Natural killer cell (primary cell): ENCODE results near the gene LYPD8. TPM values are rescaled to one million over a fixed set of nuclear protein-coding genes. Genes with fewer than 3 reads are reported as not detected.

Experiments used
- ATAC-seq, 3 donors: fragments of 150-1000 bp in 2 of 3; fragments of 200-7000 bp in 1 of 3; cut with Tn5 transposase; 1 replicate in 1 of 3; 2 replicates in 2 of 3; pipeline ENCODE4 v1.10.0; 2021; ENCODE audit warnings: mild to moderate bottlenecking in 2 of 3, moderate library complexity in 2 of 3
- DNase-seq, 2 donors: peaks; one replicate each; pipeline versions ENCODE4 v3.0.0 to v3.0.0-alpha.2; 2013 to 2021; ENCODE audit warnings: mixed read lengths in 1 of 2
- H3K27ac ChIP-seq: one replicate; pipeline ENCODE4 v1.5.1; 2013; ENCODE audit warnings: mild to moderate bottlenecking, low read length
- H3K27me3 ChIP-seq: one replicate; pipeline ENCODE4 v1.6.1; 2013; ENCODE audit warnings: low read length; ENCODE audit not compliant: control insufficient read depth, insufficient read depth
- H3K36me3 ChIP-seq: one replicate; pipeline ENCODE4 v1.6.1; 2013; ENCODE audit warnings: low read length; ENCODE audit not compliant: control insufficient read depth, insufficient read depth
- H3K4me1 ChIP-seq: one replicate; pipeline ENCODE4 v1.6.1; 2013; ENCODE audit warnings: low read length; ENCODE audit not compliant: control insufficient read depth, insufficient read depth
- H3K4me3 ChIP-seq: one replicate; pipeline ENCODE4 v1.5.1; 2013; ENCODE audit warnings: low read length
- H3K9me3 ChIP-seq: one replicate; pipeline ENCODE4 v1.6.1; 2013; ENCODE audit warnings: low read length; ENCODE audit not compliant: control insufficient read depth, insufficient read depth
- H3K27ac Mint-ChIP-seq, 2 donors: one replicate each; pipeline ENCODE4 v1.8.0; 2022; ENCODE audit warnings: mild to moderate bottlenecking in 2 of 2, mixed read lengths in 2 of 2, moderate library complexity in 1 of 2
- H3K27me3 Mint-ChIP-seq, 2 donors: one replicate each; pipeline ENCODE4 v1.8.0; 2022; ENCODE audit warnings: low read depth in 2 of 2, mixed read lengths in 2 of 2
- H3K36me3 Mint-ChIP-seq: one replicate; pipeline ENCODE4 v1.8.0; 2022; ENCODE audit warnings: mixed read lengths
- H3K4me1 Mint-ChIP-seq, 2 donors: one replicate each; pipeline ENCODE4 v1.8.0; 2022; ENCODE audit warnings: mixed read lengths in 2 of 2
- H3K4me3 Mint-ChIP-seq: one replicate; pipeline ENCODE4 v1.8.0; 2022; ENCODE audit warnings: mild to moderate bottlenecking, moderate library complexity, mixed read lengths
- H3K9me3 Mint-ChIP-seq, 2 donors: one replicate each; pipeline ENCODE4 v1.8.0; 2022; ENCODE audit warnings: mixed read lengths in 2 of 2
- whole genome bisulfite sequencing: methylation state at CpG from one replicate; pipeline ENCODE4 v1.1.7; 2013; ENCODE audit warnings: missing lambda C conversion rate; ENCODE audit not compliant: insufficient coverage; 5-methylcytosine and 5-hydroxymethylcytosine counted together
- intact Hi-C: fragments of 100-400 bp; cut with micrococcal nuclease; formaldehyde crosslinking; loops from one replicate; pipeline ENCODE4 v1.14.2; 2022
- total RNA-seq, 4 donors: library from RNA; stranded (reverse); fragments of 120-200 nt in 1 of 4; gene quantifications; one replicate each; pipeline versions ENCODE4 v1.2.3 to v1.2.4, GENCODE V29; 2013 to 2022
- TF ChIP-seq, protein P1 (sequence below): fragments of 200-600 bp; IDR thresholded peaks from one replicate; pipeline ENCODE4 v1.8.0; 2022; ENCODE audit warnings: antibody characterized with exemption

The LYPD8 gene
- total RNA-seq, 3 donors from 2014 or later (not counting 1 experiment from before 2014, with no cell fraction given), result not detected

DNA sequence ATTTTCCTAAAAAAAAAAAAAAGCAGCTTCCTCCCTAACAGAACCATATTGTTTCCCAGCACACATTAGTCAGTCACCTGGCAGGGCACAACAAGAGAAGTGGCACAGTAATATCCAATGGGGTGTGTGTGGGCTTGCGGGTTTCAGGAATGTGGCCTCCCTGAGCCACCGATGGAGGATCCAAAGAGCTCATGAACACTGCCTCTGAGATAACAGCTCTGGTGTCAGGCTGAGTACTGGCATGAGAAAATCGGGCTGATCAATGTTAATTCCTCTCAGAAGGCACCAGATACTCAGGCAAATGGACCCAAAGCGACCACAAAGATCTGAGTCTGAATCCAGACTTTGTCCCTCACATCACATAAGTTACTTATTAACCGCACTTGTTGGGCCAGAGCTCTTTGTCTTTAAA lies 2.2 kb upstream of the LYPD8 start:
- 77% methylated on average over 5 of the region's 5 CpGs for WGBS
- peaks cover 0 to 3% of the 10 kb centered on the region in 2 donors for H3K9me3 Mint-ChIP-seq
- Histone ChIP-seq H3K27ac (no peak overlapping the region), H3K4me3 (no peak overlapping the region), H3K27me3 (no peaks in the 10 kb centered on the region), H3K4me1 (peaks cover 3% of the 10 kb centered on the region), H3K9me3 (no peaks in the 10 kb centered on the region), H3K36me3 (no peaks in the 10 kb centered on the region)
- TF ChIP-seq, protein P1, sequence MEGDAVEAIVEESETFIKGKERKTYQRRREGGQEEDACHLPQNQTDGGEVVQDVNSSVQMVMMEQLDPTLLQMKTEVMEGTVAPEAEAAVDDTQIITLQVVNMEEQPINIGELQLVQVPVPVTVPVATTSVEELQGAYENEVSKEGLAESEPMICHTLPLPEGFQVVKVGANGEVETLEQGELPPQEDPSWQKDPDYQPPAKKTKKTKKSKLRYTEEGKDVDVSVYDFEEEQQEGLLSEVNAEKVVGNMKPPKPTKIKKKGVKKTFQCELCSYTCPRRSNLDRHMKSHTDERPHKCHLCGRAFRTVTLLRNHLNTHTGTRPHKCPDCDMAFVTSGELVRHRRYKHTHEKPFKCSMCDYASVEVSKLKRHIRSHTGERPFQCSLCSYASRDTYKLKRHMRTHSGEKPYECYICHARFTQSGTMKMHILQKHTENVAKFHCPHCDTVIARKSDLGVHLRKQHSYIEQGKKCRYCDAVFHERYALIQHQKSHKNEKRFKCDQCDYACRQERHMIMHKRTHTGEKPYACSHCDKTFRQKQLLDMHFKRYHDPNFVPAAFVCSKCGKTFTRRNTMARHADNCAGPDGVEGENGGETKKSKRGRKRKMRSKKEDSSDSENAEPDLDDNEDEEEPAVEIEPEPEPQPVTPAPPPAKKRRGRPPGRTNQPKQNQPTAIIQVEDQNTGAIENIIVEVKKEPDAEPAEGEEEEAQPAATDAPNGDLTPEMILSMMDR, result no peak
- intact Hi-C loops, result no loop called here
- ATAC-seq (no peak), DNase-seq (no peak)
- H3K36me3 Mint-ChIP-seq, result no peaks in the 10 kb centered on the region
- no peak overlapping the region for H3K4me3 Mint-ChIP-seq
- no peaks in the 10 kb centered on the region for H3K4me1 Mint-ChIP-seq
- H3K27me3 Mint-ChIP-seq, result peaks cover 0 to 3% of the 10 kb centered on the region in 2 donors
- no peak overlapping the region for H3K27ac Mint-ChIP-seq

DNA sequence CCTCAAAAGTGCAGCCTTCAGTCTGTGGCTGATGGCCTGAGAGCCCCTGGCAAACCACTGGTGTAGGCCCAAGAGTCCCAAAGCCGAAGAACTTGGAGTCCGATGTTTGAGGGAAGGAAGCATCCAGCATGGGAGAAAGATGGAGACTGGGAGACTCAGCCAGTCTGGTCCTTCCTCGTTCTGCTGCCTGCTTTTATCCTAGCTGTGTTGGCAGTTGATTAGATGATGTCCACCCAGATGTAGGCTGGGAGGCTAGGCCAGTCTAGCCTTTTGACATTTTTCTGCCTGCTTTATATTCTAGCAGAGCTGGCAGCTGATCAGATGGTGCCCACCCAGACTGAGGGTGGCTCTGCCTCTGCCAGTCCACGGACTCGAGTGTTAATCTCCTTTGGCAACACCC lies 1.1 kb upstream of the LYPD8 start:
- TF ChIP-seq, protein P1, result no peak
- peaks cover 0 to 3% of the 10 kb centered on the region in 2 donors for H3K27me3 Mint-ChIP-seq
- H3K27me3 ChIP-seq, result no peaks in the 10 kb centered on the region
- H3K27ac Mint-ChIP-seq, result no peak overlapping the region
- DNase-seq, result no peak
- H3K4me3 ChIP-seq, result no peak overlapping the region
- no peaks in the 10 kb centered on the region for H3K36me3 Mint-ChIP-seq
- peaks cover 0 to 3% of the 10 kb centered on the region in 2 donors for H3K9me3 Mint-ChIP-seq
- WGBS, result 90% methylated on average over 5 of the region's 5 CpGs
- ATAC-seq, result no peak
- H3K9me3 ChIP-seq, result no peaks in the 10 kb centered on the region
- no peak overlapping the region for H3K4me3 Mint-ChIP-seq
- H3K4me1 Mint-ChIP-seq, result peaks cover 0 to 4% of the 10 kb centered on the region in 2 donors
- no peak overlapping the region for H3K27ac ChIP-seq
- no peaks in the 10 kb centered on the region for H3K36me3 ChIP-seq
- peaks cover 3% of the 10 kb centered on the region for H3K4me1 ChIP-seq
- intact Hi-C loops, result no loop called here

DNA sequence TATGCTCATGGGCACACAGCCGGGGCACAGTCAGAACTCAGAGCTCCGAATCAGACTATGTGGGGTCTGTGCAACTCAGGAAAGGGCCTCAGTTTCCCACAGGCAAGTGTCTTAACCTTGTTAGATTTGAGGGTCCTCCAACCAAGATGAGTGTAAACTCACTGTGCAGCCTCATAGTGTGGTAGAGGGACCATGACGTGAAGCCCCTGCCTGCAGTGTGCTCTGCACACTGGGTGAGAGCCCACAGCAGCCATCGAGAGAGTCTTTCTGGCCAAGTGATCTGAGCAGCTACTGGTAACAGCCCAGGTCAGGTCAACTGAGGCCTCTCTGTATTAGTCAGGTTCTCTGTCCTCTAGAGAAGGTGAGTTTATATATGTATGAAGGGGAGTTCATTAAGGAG lies 592 bp upstream of the LYPD8 start:
- peaks cover 0 to 3% of the 10 kb centered on the region in 2 donors for H3K27me3 Mint-ChIP-seq
- no peak overlapping the region for H3K27ac ChIP-seq
- H3K4me1 Mint-ChIP-seq, result peaks cover 0 to 5% of the 10 kb centered on the region in 2 donors
- DNase-seq, result no peak
- H3K4me3 Mint-ChIP-seq, result no peak overlapping the region
- peaks cover 3% of the 10 kb centered on the region for H3K4me1 ChIP-seq
- no peaks in the 10 kb centered on the region for H3K27me3 ChIP-seq
- WGBS, result 93% methylated on average over 4 of the region's 4 CpGs
- H3K4me3 ChIP-seq, result no peak overlapping the region
- no peaks in the 10 kb centered on the region for H3K36me3 Mint-ChIP-seq
- ATAC-seq, result no peak
- no peaks in the 10 kb centered on the region for H3K9me3 Mint-ChIP-seq
- no peak overlapping the region for H3K27ac Mint-ChIP-seq
- no peaks in the 10 kb centered on the region for H3K9me3 ChIP-seq
- TF ChIP-seq, protein P1, result no peak
- no peaks in the 10 kb centered on the region for H3K36me3 ChIP-seq
- intact Hi-C loops, result no loop called here

GRCh38 chr1:248753708-248754280 lies 1.8 kb downstream of the LYPD8 start:
- WGBS, result 95% methylated on average over 2 of the region's 2 CpGs
- intact Hi-C loops, result no loop called here
- Histone ChIP-seq H3K36me3 (no peaks in the 10 kb centered on the region), H3K27ac (no peak overlapping the region), H3K4me1 (peaks cover 3% of the 10 kb centered on the region), H3K27me3 (no peaks in the 10 kb centered on the region), H3K4me3 (no peak overlapping the region), H3K9me3 (no peaks in the 10 kb centered on the region)
- no peak overlapping the region for H3K4me3 Mint-ChIP-seq
- H3K4me1 Mint-ChIP-seq, result peaks cover 0 to 5% of the 10 kb centered on the region in 2 donors
- no peaks in the 10 kb centered on the region for H3K36me3 Mint-ChIP-seq
- TF ChIP-seq, protein P1, result no peak
- no peaks in the 10 kb centered on the region for H3K27me3 Mint-ChIP-seq
- DNase-seq, result no peak
- ATAC-seq, result no peak
- H3K9me3 Mint-ChIP-seq, result no peaks in the 10 kb centered on the region
- no peak overlapping the region for H3K27ac Mint-ChIP-seq
